ENCODE results near the gene CD300C.

CD300C gene

DNA sequence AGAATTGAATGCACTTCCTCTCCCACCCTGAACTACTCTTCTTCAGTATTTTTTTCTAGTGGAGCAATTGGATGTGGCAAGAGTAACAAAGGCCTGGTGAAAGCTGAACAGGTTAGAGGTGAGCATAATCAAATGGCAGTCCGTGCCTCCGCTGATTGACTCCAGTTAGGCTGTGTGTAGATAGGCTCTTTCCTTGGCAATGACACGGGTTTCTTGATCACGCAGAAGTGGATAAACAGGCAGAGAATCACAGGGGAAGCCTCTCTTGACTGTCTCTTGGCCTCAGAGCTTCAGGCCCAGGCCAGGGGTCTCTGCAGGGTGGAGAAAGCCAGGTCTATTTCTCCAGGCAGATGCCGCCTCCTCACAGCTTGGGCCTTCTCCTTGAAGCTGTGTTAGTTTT, 18.8 kb downstream of the CD300C start:
- no peaks in the 10 kb centered on the region for H4K20me1 ChIP-seq (ENCODE audit: low read depth, low read length)
- no peaks in the 10 kb centered on the region for H3K36me3 ChIP-seq (ENCODE audit: low read length)
- H3K9ac ChIP-seq (ENCODE audit: low read length) = no peak overlapping the region
- no peaks in the 10 kb centered on the region for H3F3A ChIP-seq (ENCODE audit: insufficient read depth)
- H3K27ac ChIP-seq (ENCODE audit: low read depth, low read length) = no peak overlapping the region
- no peaks in the 10 kb centered on the region for H3K79me2 ChIP-seq (ENCODE audit: insufficient read depth, low read length)
- no peak overlapping the region for H3K4me3 ChIP-seq (ENCODE audit: insufficient read depth, low read length, poor library complexity, severe bottlenecking)
- no peak overlapping the region for H2AFZ ChIP-seq (ENCODE audit: low read depth, low read length, severe bottlenecking)
- H3K4me2 ChIP-seq (ENCODE audit: low read depth, low read length, poor library complexity, severe bottlenecking) = no peak overlapping the region
- H3K9me3 ChIP-seq (ENCODE audit: insufficient read depth, low read length) = no peaks in the 10 kb centered on the region
- TF ChIP-seq EZH2phosphoT487 (conservative IDR thresholded peaks at IDR 0.05; ENCODE audit: low read length) = no peak
- TF ChIP-seq, protein P1, sequence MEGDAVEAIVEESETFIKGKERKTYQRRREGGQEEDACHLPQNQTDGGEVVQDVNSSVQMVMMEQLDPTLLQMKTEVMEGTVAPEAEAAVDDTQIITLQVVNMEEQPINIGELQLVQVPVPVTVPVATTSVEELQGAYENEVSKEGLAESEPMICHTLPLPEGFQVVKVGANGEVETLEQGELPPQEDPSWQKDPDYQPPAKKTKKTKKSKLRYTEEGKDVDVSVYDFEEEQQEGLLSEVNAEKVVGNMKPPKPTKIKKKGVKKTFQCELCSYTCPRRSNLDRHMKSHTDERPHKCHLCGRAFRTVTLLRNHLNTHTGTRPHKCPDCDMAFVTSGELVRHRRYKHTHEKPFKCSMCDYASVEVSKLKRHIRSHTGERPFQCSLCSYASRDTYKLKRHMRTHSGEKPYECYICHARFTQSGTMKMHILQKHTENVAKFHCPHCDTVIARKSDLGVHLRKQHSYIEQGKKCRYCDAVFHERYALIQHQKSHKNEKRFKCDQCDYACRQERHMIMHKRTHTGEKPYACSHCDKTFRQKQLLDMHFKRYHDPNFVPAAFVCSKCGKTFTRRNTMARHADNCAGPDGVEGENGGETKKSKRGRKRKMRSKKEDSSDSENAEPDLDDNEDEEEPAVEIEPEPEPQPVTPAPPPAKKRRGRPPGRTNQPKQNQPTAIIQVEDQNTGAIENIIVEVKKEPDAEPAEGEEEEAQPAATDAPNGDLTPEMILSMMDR (IDR thresholded peaks at IDR 0.05; ENCODE audit: insufficient read depth, low read length, poor library complexity, severe bottlenecking) = no peak
- H3K27me3 ChIP-seq (ENCODE audit: low read length) = no peaks in the 10 kb centered on the region
- H3K9me2 ChIP-seq (replicated peaks; ENCODE audit: insufficient read depth, low read length) = no peaks in the 10 kb centered on the region

DNA sequence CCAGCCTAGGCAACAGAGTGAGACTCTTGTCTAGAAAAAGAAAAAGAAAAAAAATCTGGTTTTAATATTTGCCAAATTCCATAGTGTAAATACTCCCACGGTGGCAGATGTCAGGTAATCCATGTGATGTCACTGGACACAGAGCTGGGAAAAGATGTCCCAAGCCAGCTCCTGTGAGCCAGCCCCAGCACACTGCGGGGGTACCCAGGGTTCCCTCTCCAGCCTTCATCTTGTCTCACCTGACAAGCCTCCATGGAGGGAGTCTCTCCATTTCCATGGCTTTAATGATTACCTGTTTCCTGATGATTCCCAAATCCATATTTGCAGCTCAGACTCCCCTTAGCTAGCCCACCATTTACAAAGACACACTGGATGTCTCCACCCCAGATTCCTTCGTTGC, 19.2 kb downstream of the CD300C start:
- H3F3A ChIP-seq (ENCODE audit: insufficient read depth) = no peaks in the 10 kb centered on the region
- H3K27ac ChIP-seq (ENCODE audit: low read depth, low read length) = no peak overlapping the region
- no peak overlapping the region for H3K9ac ChIP-seq (ENCODE audit: low read length)
- TF ChIP-seq, protein P1 (IDR thresholded peaks at IDR 0.05; ENCODE audit: insufficient read depth, low read length, poor library complexity, severe bottlenecking) = no peak
- no peak for TF ChIP-seq EZH2phosphoT487 (conservative IDR thresholded peaks at IDR 0.05; ENCODE audit: low read length)
- no peaks in the 10 kb centered on the region for H3K79me2 ChIP-seq (ENCODE audit: insufficient read depth, low read length)
- H3K9me2 ChIP-seq (replicated peaks; ENCODE audit: insufficient read depth, low read length) = no peaks in the 10 kb centered on the region
- no peaks in the 10 kb centered on the region for H4K20me1 ChIP-seq (ENCODE audit: low read depth, low read length)
- no peaks in the 10 kb centered on the region for H3K27me3 ChIP-seq (ENCODE audit: low read length)
- no peak overlapping the region for H2AFZ ChIP-seq (ENCODE audit: low read depth, low read length, severe bottlenecking)
- H3K36me3 ChIP-seq (ENCODE audit: low read length) = no peaks in the 10 kb centered on the region
- no peak overlapping the region for H3K4me3 ChIP-seq (ENCODE audit: insufficient read depth, low read length, poor library complexity, severe bottlenecking)
- H3K4me2 ChIP-seq (ENCODE audit: low read depth, low read length, poor library complexity, severe bottlenecking) = no peak overlapping the region
- H3K9me3 ChIP-seq (ENCODE audit: insufficient read depth, low read length) = no peaks in the 10 kb centered on the region

DNA sequence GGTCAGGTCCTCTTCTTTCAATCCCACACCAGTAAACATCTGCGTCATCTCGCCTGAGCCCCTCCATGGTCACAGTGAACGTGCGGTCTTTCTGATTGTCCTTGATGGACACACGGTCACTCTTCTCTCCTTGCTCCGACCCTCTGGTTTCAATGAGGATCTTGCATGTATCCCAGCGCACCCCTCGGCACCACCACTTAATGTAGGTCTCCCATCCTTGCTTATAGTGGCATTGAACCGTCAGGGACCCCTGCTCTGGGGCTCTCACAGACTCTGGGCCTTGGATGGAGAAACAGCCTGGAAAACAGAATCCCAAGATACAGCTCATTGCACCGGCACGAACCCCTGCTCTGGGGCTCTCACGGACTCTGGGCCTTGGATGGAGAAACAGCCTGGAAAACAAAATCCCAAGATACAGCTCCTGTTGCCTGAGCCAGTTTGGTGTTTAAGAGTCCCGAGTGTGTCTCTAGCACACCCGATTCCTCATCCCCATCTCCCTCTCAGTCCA, 20.1 kb downstream of the CD300C start:
- Histone ChIP-seq H3K79me2 (ENCODE audit: insufficient read depth, low read length) (no peaks in the 10 kb centered on the region), H3K9me2 (replicated peaks; ENCODE audit: insufficient read depth, low read length) (no peaks in the 10 kb centered on the region), H3K27me3 (ENCODE audit: low read length) (no peaks in the 10 kb centered on the region), H3K27ac (ENCODE audit: low read depth, low read length) (no peak overlapping the region), H3K9ac (ENCODE audit: low read length) (no peak overlapping the region), H4K20me1 (ENCODE audit: low read depth, low read length) (no peaks in the 10 kb centered on the region), H3K36me3 (ENCODE audit: low read length) (no peaks in the 10 kb centered on the region), H3K4me2 (ENCODE audit: low read depth, low read length, poor library complexity, severe bottlenecking) (no peak overlapping the region), H3K9me3 (ENCODE audit: insufficient read depth, low read length) (no peaks in the 10 kb centered on the region), H3F3A (ENCODE audit: insufficient read depth) (no peaks in the 10 kb centered on the region), H2AFZ (ENCODE audit: low read depth, low read length, severe bottlenecking) (no peak overlapping the region), H3K4me3 (ENCODE audit: insufficient read depth, low read length, poor library complexity, severe bottlenecking) (no peak overlapping the region)
- TF ChIP-seq, protein P1 (IDR thresholded peaks at IDR 0.05; ENCODE audit: insufficient read depth, low read length, poor library complexity, severe bottlenecking) = no peak
- TF ChIP-seq EZH2phosphoT487 (conservative IDR thresholded peaks at IDR 0.05; ENCODE audit: low read length) = no peak

DNA sequence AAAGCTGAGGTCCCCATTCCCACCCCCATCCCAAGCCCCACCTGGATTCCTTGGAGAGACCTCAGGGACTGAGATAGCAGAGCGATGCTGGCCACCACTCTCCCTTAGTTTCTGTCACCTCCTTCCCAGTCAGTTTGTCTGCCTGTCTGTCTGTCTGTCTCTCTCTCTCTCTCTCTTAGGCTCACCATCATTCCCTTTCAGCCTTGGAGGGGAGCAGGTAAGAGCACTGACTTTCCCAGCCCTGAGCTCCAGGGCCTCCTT, 20.5 kb downstream of the CD300C start:
- Histone ChIP-seq H3K27ac (ENCODE audit: low read depth, low read length) (no peak overlapping the region), H3K79me2 (ENCODE audit: insufficient read depth, low read length) (no peaks in the 10 kb centered on the region), H3K27me3 (ENCODE audit: low read length) (no peaks in the 10 kb centered on the region), H3K4me2 (ENCODE audit: low read depth, low read length, poor library complexity, severe bottlenecking) (no peak overlapping the region), H3K9me2 (replicated peaks; ENCODE audit: insufficient read depth, low read length) (no peaks in the 10 kb centered on the region), H3K9me3 (ENCODE audit: insufficient read depth, low read length) (no peaks in the 10 kb centered on the region), H3K9ac (ENCODE audit: low read length) (no peak overlapping the region), H2AFZ (ENCODE audit: low read depth, low read length, severe bottlenecking) (no peak overlapping the region), H3F3A (ENCODE audit: insufficient read depth) (no peaks in the 10 kb centered on the region), H3K36me3 (ENCODE audit: low read length) (no peaks in the 10 kb centered on the region), H3K4me3 (ENCODE audit: insufficient read depth, low read length, poor library complexity, severe bottlenecking) (no peak overlapping the region), H4K20me1 (ENCODE audit: low read depth, low read length) (no peaks in the 10 kb centered on the region)
- TF ChIP-seq EZH2phosphoT487 (conservative IDR thresholded peaks at IDR 0.05; ENCODE audit: low read length) = no peak
- TF ChIP-seq, protein P1 (IDR thresholded peaks at IDR 0.05; ENCODE audit: insufficient read depth, low read length, poor library complexity, severe bottlenecking) = no peak

Data from SU-DHL-6 (cell line).